ENCODE results near the gene AP4M1. TPM values are rescaled to one million over a fixed set of nuclear protein-coding genes. Genes with fewer than 3 reads are reported as not detected.

AP4M1 gene
- total RNA-seq, 4 donors from 2014 or later = 19.9 to 31.7 (median 26.1) TPM

- WGBS = 89% methylated on average over 11 of the region's 11 CpGs
- no peaks in the 10 kb centered on the region for H3K27me3 ChIP-seq
- H3K36me3 ChIP-seq = peaks cover 48 to 85% (median 82%) of the 10 kb centered on the region in 4 donors
- H3K9me3 ChIP-seq = no peaks in the 10 kb centered on the region
- H3K4me1 ChIP-seq = peaks cover 14 to 17% (median 15%) of the 10 kb centered on the region in 4 donors
- intact Hi-C loops (cut with DNase I) = no loop called here
- no peak overlapping the region for H3K27ac ChIP-seq (replicated peaks in 1 of 4)
- no peak for TF ChIP-seq POLR2AphosphoS5 (IDR thresholded peaks at IDR 0.05)
- TF ChIP-seq CTCF (IDR thresholded peaks at IDR 0.05) = no peak
- DNase-seq (ENCODE audit: extremely low spot score) = no peak
- H3K4me3 ChIP-seq = no peak overlapping the region
Observed at GRCh38 chr7:100061518-100062193, 39.8 kb upstream of the AP4M1 start.

DNA sequence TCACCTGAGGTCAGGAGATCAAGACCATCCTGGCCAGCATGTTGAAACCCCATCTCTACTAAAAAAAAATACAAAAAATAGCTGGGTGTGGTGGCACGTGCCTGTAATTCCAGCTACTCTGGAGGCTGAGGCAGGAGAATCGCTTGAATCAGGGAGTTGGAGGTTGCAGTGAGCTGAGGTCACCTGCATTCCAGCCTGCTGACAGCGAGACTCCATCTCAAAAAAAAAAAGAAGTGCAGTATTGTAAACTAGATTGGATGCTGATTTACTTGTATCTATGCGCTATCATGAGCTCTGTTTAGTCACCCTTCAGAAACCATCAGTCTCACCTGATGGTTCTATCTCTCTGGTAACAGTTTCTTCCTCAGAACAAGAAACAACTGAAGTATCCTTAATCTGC, 38.1 kb upstream of the AP4M1 start:
- intact Hi-C loops (cut with DNase I) = no loop called here
- Histone ChIP-seq H3K27ac (replicated peaks in 1 of 4) (no peak overlapping the region), H3K4me3 (no peak overlapping the region), H3K36me3 (peaks cover 33 to 83% (median 73%) of the 10 kb centered on the region in 4 donors), H3K4me1 (peaks cover 14 to 18% (median 15%) of the 10 kb centered on the region in 4 donors), H3K27me3 (no peaks in the 10 kb centered on the region), H3K9me3 (no peaks in the 10 kb centered on the region)
- WGBS = 97% methylated on average over 4 of the region's 4 CpGs
- DNase-seq (ENCODE audit: extremely low spot score) = no peak
- no peak for TF ChIP-seq POLR2A (IDR thresholded peaks at IDR 0.05; ENCODE audit: low read depth)
- TF ChIP-seq EP300 (IDR thresholded peaks at IDR 0.05) = no peak
- no peak for TF ChIP-seq CTCF (IDR thresholded peaks at IDR 0.05)
- TF ChIP-seq POLR2AphosphoS5 (IDR thresholded peaks at IDR 0.05) = no peak

DNA sequence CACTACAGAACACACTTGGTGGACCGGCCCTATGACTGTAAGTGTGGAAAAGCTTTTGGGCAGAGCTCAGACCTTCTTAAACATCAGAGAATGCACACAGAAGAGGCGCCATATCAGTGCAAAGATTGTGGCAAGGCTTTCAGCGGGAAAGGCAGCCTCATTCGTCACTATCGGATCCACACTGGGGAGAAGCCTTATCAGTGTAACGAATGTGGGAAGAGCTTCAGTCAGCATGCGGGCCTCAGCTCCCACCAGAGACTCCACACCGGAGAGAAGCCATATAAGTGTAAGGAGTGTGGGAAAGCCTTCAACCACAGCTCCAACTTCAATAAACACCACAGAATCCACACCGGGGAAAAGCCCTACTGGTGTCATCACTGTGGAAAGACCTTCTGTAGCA, 37.3 kb upstream of the AP4M1 start:
- no peak overlapping the region for H3K27ac ChIP-seq (replicated peaks in 1 of 4)
- no peaks in the 10 kb centered on the region for H3K9me3 ChIP-seq
- no peak for DNase-seq (ENCODE audit: extremely low spot score)
- intact Hi-C loops (cut with DNase I) = no loop called here
- peaks cover 25 to 83% (median 72%) of the 10 kb centered on the region in 4 donors for H3K36me3 ChIP-seq
- peaks cover 14 to 18% (median 15%) of the 10 kb centered on the region in 4 donors for H3K4me1 ChIP-seq
- H3K27me3 ChIP-seq = no peaks in the 10 kb centered on the region
- WGBS = 90% methylated on average over 9 of the region's 9 CpGs
- no peak overlapping the region for H3K4me3 ChIP-seq
- TF ChIP-seq POLR2AphosphoS5 (IDR thresholded peaks at IDR 0.05) = no peak
- no peak for TF ChIP-seq CTCF (IDR thresholded peaks at IDR 0.05)
- TF ChIP-seq EP300 (IDR thresholded peaks at IDR 0.05) = no peak
- TF ChIP-seq POLR2A (IDR thresholded peaks at IDR 0.05; ENCODE audit: low read depth) = no peak

- DNase-seq (ENCODE audit: extremely low spot score) = no peak
- no peak for TF ChIP-seq POLR2A (IDR thresholded peaks at IDR 0.05; ENCODE audit: low read depth)
- peak; percentile 52 to 81 for TF ChIP-seq POLR2AphosphoS5 (IDR thresholded peaks at IDR 0.05)
- Histone ChIP-seq H3K36me3 (peaks cover 25 to 81% (median 72%) of the 10 kb centered on the region in 4 donors), H3K4me1 (peaks cover 14 to 18% (median 15%) of the 10 kb centered on the region in 4 donors), H3K27me3 (no peaks in the 10 kb centered on the region), H3K27ac (replicated peaks in 1 of 4) (peak overlapping the region; percentile 41 to 60 (median 54)), H3K4me3 (no peak overlapping the region), H3K9me3 (peaks cover 0 to 9% (median 2%) of the 10 kb centered on the region in 4 donors)
- intact Hi-C loops (cut with DNase I) = no loop called here
- WGBS = 46% methylated on average over 8 of the region's 8 CpGs
Observed at GRCh38 chr7:100065452-100066186, 35.8 kb upstream of the AP4M1 start.

GRCh38 chr7:100066953-100067352, 34.5 kb upstream of the AP4M1 start:
- WGBS = 91% methylated on average over 7 of the region's 7 CpGs
- H3K36me3 ChIP-seq = peaks cover 38 to 81% (median 72%) of the 10 kb centered on the region in 4 donors

More at GRCh38 chr7:100066953-100067352, 34.5 kb upstream of the AP4M1 start:
- Histone ChIP-seq H3K4me3 (no peak overlapping the region), H3K27me3 (no peaks in the 10 kb centered on the region), H3K4me1 (peaks cover 14 to 18% (median 15%) of the 10 kb centered on the region in 4 donors), H3K27ac (replicated peaks in 1 of 4) (peak overlapping the region in 1 of 4 donors; percentile 60), H3K9me3 (peaks cover 0 to 22% (median 15%) of the 10 kb centered on the region in 4 donors)
- DNase-seq (ENCODE audit: extremely low spot score) = no peak
- TF ChIP-seq CTCF (IDR thresholded peaks at IDR 0.05) = no peak
- TF ChIP-seq EP300 (IDR thresholded peaks at IDR 0.05) = no peak
- no peak for TF ChIP-seq POLR2AphosphoS5 (IDR thresholded peaks at IDR 0.05)
- TF ChIP-seq POLR2A (IDR thresholded peaks at IDR 0.05; ENCODE audit: low read depth) = no peak
- intact Hi-C loops (cut with DNase I) = no loop called here
